ENCODE data around the gene GRK5. TPM values are rescaled to one million over a fixed set of nuclear protein-coding genes. Genes with fewer than 3 reads are reported as not detected.

The GRK5 gene
- total RNA-seq, 1 experiment from 2014 or later = 4.5 TPM

- no TSS peak for BruUV-seq (replicated peaks)
These were observed 200.7 kb downstream of the GRK5 start for GRCh38 chr10:119408072-119408471.

GRCh38 chr10:119408969-119409371, 201.6 kb downstream of the GRK5 start:
- Histone ChIP-seq H3K79me2 (ENCODE audit: low read length) (no peaks in the 10 kb centered on the region), H3K4me2 (ENCODE audit: low read length) (no peak overlapping the region), H2AFZ (ENCODE audit: low read length) (no peak overlapping the region), H3K36me3 (ENCODE audit: low read depth, low read length) (no peaks in the 10 kb centered on the region), H3K9me2 (replicated peaks; ENCODE audit: low read length) (no peaks in the 10 kb centered on the region), H3F3A (ENCODE audit: low read length, unreplicated experiment) (no peaks in the 10 kb centered on the region), H3K4me1 (ENCODE audit: insufficient read depth, low read length) (no peaks in the 10 kb centered on the region), H4K20me1 (ENCODE audit: low read length) (no peaks in the 10 kb centered on the region), H3K27me3 (ENCODE audit: low read length) (no peaks in the 10 kb centered on the region), H3K9ac (ENCODE audit: low read length) (no peak overlapping the region), H3K9me3 (ENCODE audit: low read length) (no peaks in the 10 kb centered on the region), H3K4me3 (ENCODE audit: low read length) (no peak overlapping the region), H3K27ac (ENCODE audit: low read length) (no peak overlapping the region)
- BruUV-seq (replicated peaks) = no TSS peak
- no peak for ATAC-seq
- ChIA-PET POLR2A (ENCODE audit: unreplicated experiment) (no interaction called here), CTCF (no interaction called here)
- no peak for DNase-seq
- intact Hi-C loops (cut with micrococcal nuclease) = no loop called here
- TF ChIP-seq EZH2phosphoT487 (IDR thresholded peaks at IDR 0.05; ENCODE audit: borderline replicate concordance, low read length) (no peak), CTCF (conservative IDR thresholded peaks at IDR 0.05; ENCODE audit: low read depth, low read length) (no peak), EZH2 (IDR thresholded peaks at IDR 0.05; ENCODE audit: low read length, unreplicated experiment) (no peak)

More at GRCh38 chr10:119408072-119408471, 200.7 kb downstream of the GRK5 start:
- no peaks in the 10 kb centered on the region for H3K27me3 ChIP-seq (ENCODE audit: low read length)
- H3F3A ChIP-seq (ENCODE audit: low read length, unreplicated experiment) = no peaks in the 10 kb centered on the region
- intact Hi-C loops (cut with micrococcal nuclease) = no loop called here
- POLR2A ChIA-PET (ENCODE audit: unreplicated experiment) = interaction anchor here (0.8 kb wide), 1 partner anchor 201 kb away, joined by 18 read pairs; no protein-coding TSS in a partner anchor
- H3K9me3 ChIP-seq (ENCODE audit: low read length) = no peaks in the 10 kb centered on the region
- no peak overlapping the region for H3K4me2 ChIP-seq (ENCODE audit: low read length)
- no peak overlapping the region for H3K4me3 ChIP-seq (ENCODE audit: low read length)
- no peak overlapping the region for H2AFZ ChIP-seq (ENCODE audit: low read length)
- CTCF ChIA-PET = no interaction called here
- DNase-seq (no peak), ATAC-seq (no peak)
- no peak overlapping the region for H3K27ac ChIP-seq (ENCODE audit: low read length)
- no peaks in the 10 kb centered on the region for H3K9me2 ChIP-seq (replicated peaks; ENCODE audit: low read length)
- no peak overlapping the region for H3K9ac ChIP-seq (ENCODE audit: low read length)
- H3K36me3 ChIP-seq (ENCODE audit: low read depth, low read length) = no peaks in the 10 kb centered on the region
- H3K79me2 ChIP-seq (ENCODE audit: low read length) = no peaks in the 10 kb centered on the region
- H3K4me1 ChIP-seq (ENCODE audit: insufficient read depth, low read length) = no peaks in the 10 kb centered on the region
- no peaks in the 10 kb centered on the region for H4K20me1 ChIP-seq (ENCODE audit: low read length)
- TF ChIP-seq CTCF (conservative IDR thresholded peaks at IDR 0.05; ENCODE audit: low read depth, low read length) (no peak), EZH2 (IDR thresholded peaks at IDR 0.05; ENCODE audit: low read length, unreplicated experiment) (no peak), EZH2phosphoT487 (IDR thresholded peaks at IDR 0.05; ENCODE audit: borderline replicate concordance, low read length) (no peak)

GRCh38 chr10:119409385-119409784, 202.0 kb downstream of the GRK5 start:
- no peak for ATAC-seq
- no peaks in the 10 kb centered on the region for H3K9me3 ChIP-seq (ENCODE audit: low read length)
- intact Hi-C loops (cut with micrococcal nuclease) = no loop called here
- ChIA-PET POLR2A (ENCODE audit: unreplicated experiment) (no interaction called here), CTCF (no interaction called here)
- no peak overlapping the region for H2AFZ ChIP-seq (ENCODE audit: low read length)
- no peaks in the 10 kb centered on the region for H3K79me2 ChIP-seq (ENCODE audit: low read length)
- H3K27ac ChIP-seq (ENCODE audit: low read length) = no peak overlapping the region
- H3K36me3 ChIP-seq (ENCODE audit: low read depth, low read length) = no peaks in the 10 kb centered on the region
- H3K4me1 ChIP-seq (ENCODE audit: insufficient read depth, low read length) = no peaks in the 10 kb centered on the region
- no peak overlapping the region for H3K9ac ChIP-seq (ENCODE audit: low read length)
- H3K9me2 ChIP-seq (replicated peaks; ENCODE audit: low read length) = no peaks in the 10 kb centered on the region
- H3K4me2 ChIP-seq (ENCODE audit: low read length) = no peak overlapping the region
- TF ChIP-seq EZH2phosphoT487 (IDR thresholded peaks at IDR 0.05; ENCODE audit: borderline replicate concordance, low read length) = no peak
- no peak for TF ChIP-seq CTCF (conservative IDR thresholded peaks at IDR 0.05; ENCODE audit: low read depth, low read length)
- no peak overlapping the region for H3K4me3 ChIP-seq (ENCODE audit: low read length)
- no peaks in the 10 kb centered on the region for H3F3A ChIP-seq (ENCODE audit: low read length, unreplicated experiment)
- no peak for DNase-seq
- no TSS peak for BruUV-seq (replicated peaks)
- H4K20me1 ChIP-seq (ENCODE audit: low read length) = no peaks in the 10 kb centered on the region
- no peaks in the 10 kb centered on the region for H3K27me3 ChIP-seq (ENCODE audit: low read length)
